ENCODE results near the gene F5.

The F5 gene

GRCh38 chr1:169493251-169493650, 93.0 kb downstream of the F5 start:
- Histone ChIP-seq H2BK15ac (replicated peaks; ENCODE audit: low read depth) (no peak overlapping the region), H3K4me2 (ENCODE audit: low read length) (no peak overlapping the region), H4K5ac (ENCODE audit: low read length) (no peak overlapping the region), H3K79me2 (ENCODE audit: control insufficient read depth, insufficient read depth, low read length) (no peaks in the 10 kb centered on the region), H3K56ac (ENCODE audit: low read length) (no peak overlapping the region), H3K4me1 (ENCODE audit: control insufficient read depth, low read depth, low read length) (no peaks in the 10 kb centered on the region), H3K27me3 (ENCODE audit: insufficient read depth, low read length, poor library complexity) (no peaks in the 10 kb centered on the region), H3K27ac (ENCODE audit: low read depth, low read length) (no peak overlapping the region), H3K4me3 (ENCODE audit: low read length) (no peak overlapping the region), H3K4ac (ENCODE audit: low read depth, low read length) (no peak overlapping the region), H2BK5ac (ENCODE audit: low read length) (no peak overlapping the region), H3K36me3 (ENCODE audit: control insufficient read depth, insufficient read depth, low read length) (no peaks in the 10 kb centered on the region), H3K23ac (ENCODE audit: low read length) (no peak overlapping the region), H2BK120ac (ENCODE audit: low read depth, low read length) (no peak overlapping the region), H3K18ac (ENCODE audit: low read length) (no peak overlapping the region), H2AK5ac (ENCODE audit: low read length) (no peak overlapping the region), H3K79me1 (ENCODE audit: low read length) (no peaks in the 10 kb centered on the region), H3K9ac (ENCODE audit: low read length) (no peak overlapping the region), H4K8ac (ENCODE audit: low read depth, low read length) (no peak overlapping the region)
- no CpG with 5 or more reads among the region's 1 CpG for WGBS (ENCODE audit: extremely low coverage, insufficient coverage, low lambda C conversion rate)
- DNase-seq: no peak

GRCh38 chr1:169491845-169492281, 94.4 kb downstream of the F5 start:
- no peak overlapping the region for H3K18ac ChIP-seq (ENCODE audit: low read length)
- H3K56ac ChIP-seq (ENCODE audit: low read length): no peak overlapping the region
- no peak overlapping the region for H2BK120ac ChIP-seq (ENCODE audit: low read depth, low read length)
- H3K23ac ChIP-seq (ENCODE audit: low read length): no peak overlapping the region
- no peak overlapping the region for H3K9ac ChIP-seq (ENCODE audit: low read length)
- H4K5ac ChIP-seq (ENCODE audit: low read length): no peak overlapping the region
- H3K27ac ChIP-seq (ENCODE audit: low read depth, low read length): no peak overlapping the region
- WGBS (ENCODE audit: extremely low coverage, insufficient coverage, low lambda C conversion rate): no CpG with 5 or more reads among the region's 3 CpGs
- no peak overlapping the region for H2AK5ac ChIP-seq (ENCODE audit: low read length)
- H3K4me2 ChIP-seq (ENCODE audit: low read length): no peak overlapping the region
- H4K8ac ChIP-seq (ENCODE audit: low read depth, low read length): no peak overlapping the region
- no peaks in the 10 kb centered on the region for H3K27me3 ChIP-seq (ENCODE audit: insufficient read depth, low read length, poor library complexity)
- no peaks in the 10 kb centered on the region for H3K36me3 ChIP-seq (ENCODE audit: control insufficient read depth, insufficient read depth, low read length)
- no peaks in the 10 kb centered on the region for H3K79me2 ChIP-seq (ENCODE audit: control insufficient read depth, insufficient read depth, low read length)
- no peak overlapping the region for H2BK5ac ChIP-seq (ENCODE audit: low read length)
- no peak for DNase-seq
- no peaks in the 10 kb centered on the region for H3K4me1 ChIP-seq (ENCODE audit: control insufficient read depth, low read depth, low read length)
- H3K79me1 ChIP-seq (ENCODE audit: low read length): no peaks in the 10 kb centered on the region
- no peak overlapping the region for H3K4ac ChIP-seq (ENCODE audit: low read depth, low read length)
- no peak overlapping the region for H2BK15ac ChIP-seq (replicated peaks; ENCODE audit: low read depth)
- no peak overlapping the region for H3K4me3 ChIP-seq (ENCODE audit: low read length)

- Histone ChIP-seq H3K56ac (ENCODE audit: low read length) (no peak overlapping the region), H2AK5ac (ENCODE audit: low read length) (no peak overlapping the region), H3K4ac (ENCODE audit: low read depth, low read length) (no peak overlapping the region), H3K36me3 (ENCODE audit: control insufficient read depth, insufficient read depth, low read length) (no peaks in the 10 kb centered on the region), H3K4me2 (ENCODE audit: low read length) (no peak overlapping the region), H3K27me3 (ENCODE audit: insufficient read depth, low read length, poor library complexity) (no peaks in the 10 kb centered on the region), H3K4me1 (ENCODE audit: control insufficient read depth, low read depth, low read length) (peaks cover 2% of the 10 kb centered on the region), H4K5ac (ENCODE audit: low read length) (no peak overlapping the region), H3K18ac (ENCODE audit: low read length) (no peak overlapping the region), H3K23ac (ENCODE audit: low read length) (no peak overlapping the region), H3K79me2 (ENCODE audit: control insufficient read depth, insufficient read depth, low read length) (peaks cover 15% of the 10 kb centered on the region), H3K4me3 (ENCODE audit: low read length) (no peak overlapping the region), H2BK120ac (ENCODE audit: low read depth, low read length) (no peak overlapping the region), H2BK5ac (ENCODE audit: low read length) (no peak overlapping the region), H3K27ac (ENCODE audit: low read depth, low read length) (no peak overlapping the region), H3K79me1 (ENCODE audit: low read length) (peaks cover 2% of the 10 kb centered on the region), H4K8ac (ENCODE audit: low read depth, low read length) (no peak overlapping the region), H2BK15ac (replicated peaks; ENCODE audit: low read depth) (no peak overlapping the region), H3K9ac (ENCODE audit: low read length) (no peak overlapping the region)
- peak; percentile 31 for DNase-seq
- no CpG with 5 or more reads among the region's 4 CpGs for WGBS (ENCODE audit: extremely low coverage, insufficient coverage, low lambda C conversion rate)
Observed at GRCh38 chr1:169488157-169488556, 98.1 kb downstream of the F5 start.

GRCh38 chr1:169487561-169487960, 98.7 kb downstream of the F5 start:
- Histone ChIP-seq H4K5ac (ENCODE audit: low read length) (no peak overlapping the region), H3K56ac (ENCODE audit: low read length) (no peak overlapping the region), H3K4me1 (ENCODE audit: control insufficient read depth, low read depth, low read length) (peaks cover 2% of the 10 kb centered on the region), H2BK120ac (ENCODE audit: low read depth, low read length) (no peak overlapping the region), H3K36me3 (ENCODE audit: control insufficient read depth, insufficient read depth, low read length) (no peaks in the 10 kb centered on the region), H3K18ac (ENCODE audit: low read length) (no peak overlapping the region), H4K8ac (ENCODE audit: low read depth, low read length) (no peak overlapping the region), H3K9ac (ENCODE audit: low read length) (no peak overlapping the region), H2BK5ac (ENCODE audit: low read length) (no peak overlapping the region), H3K27ac (ENCODE audit: low read depth, low read length) (no peak overlapping the region), H2AK5ac (ENCODE audit: low read length) (no peak overlapping the region), H3K23ac (ENCODE audit: low read length) (no peak overlapping the region), H3K4me2 (ENCODE audit: low read length) (no peak overlapping the region), H3K4ac (ENCODE audit: low read depth, low read length) (no peak overlapping the region), H3K27me3 (ENCODE audit: insufficient read depth, low read length, poor library complexity) (no peaks in the 10 kb centered on the region), H2BK15ac (replicated peaks; ENCODE audit: low read depth) (no peak overlapping the region), H3K79me1 (ENCODE audit: low read length) (peaks cover 2% of the 10 kb centered on the region), H3K79me2 (ENCODE audit: control insufficient read depth, insufficient read depth, low read length) (peaks cover 17% of the 10 kb centered on the region), H3K4me3 (ENCODE audit: low read length) (no peak overlapping the region)
- WGBS (ENCODE audit: extremely low coverage, insufficient coverage, low lambda C conversion rate): no CpG with 5 or more reads among the region's 16 CpGs
- DNase-seq: no peak

- Histone ChIP-seq H3K36me3 (ENCODE audit: control insufficient read depth, insufficient read depth, low read length) (no peaks in the 10 kb centered on the region), H3K4me1 (ENCODE audit: control insufficient read depth, low read depth, low read length) (peaks cover 2% of the 10 kb centered on the region), H2BK15ac (replicated peaks; ENCODE audit: low read depth) (no peak overlapping the region), H3K79me2 (ENCODE audit: control insufficient read depth, insufficient read depth, low read length) (peaks cover 20% of the 10 kb centered on the region), H2AK5ac (ENCODE audit: low read length) (no peak overlapping the region), H4K5ac (ENCODE audit: low read length) (no peak overlapping the region), H3K4ac (ENCODE audit: low read depth, low read length) (no peak overlapping the region), H3K27me3 (ENCODE audit: insufficient read depth, low read length, poor library complexity) (no peaks in the 10 kb centered on the region), H2BK5ac (ENCODE audit: low read length) (no peak overlapping the region), H3K56ac (ENCODE audit: low read length) (no peak overlapping the region), H3K23ac (ENCODE audit: low read length) (no peak overlapping the region), H3K4me2 (ENCODE audit: low read length) (no peak overlapping the region), H3K79me1 (ENCODE audit: low read length) (peaks cover 2% of the 10 kb centered on the region), H3K27ac (ENCODE audit: low read depth, low read length) (no peak overlapping the region), H3K9ac (ENCODE audit: low read length) (peak overlapping the region; percentile 82), H4K8ac (ENCODE audit: low read depth, low read length) (no peak overlapping the region), H3K18ac (ENCODE audit: low read length) (peak overlapping the region; percentile 68), H2BK120ac (ENCODE audit: low read depth, low read length) (no peak overlapping the region), H3K4me3 (ENCODE audit: low read length) (no peak overlapping the region)
- DNase-seq: no peak
- no CpG with 5 or more reads among the region's 5 CpGs for WGBS (ENCODE audit: extremely low coverage, insufficient coverage, low lambda C conversion rate)
Observed at GRCh38 chr1:169487133-169487532, 99.1 kb downstream of the F5 start.

- no CpG with 5 or more reads among the region's 14 CpGs for WGBS (ENCODE audit: extremely low coverage, insufficient coverage, low lambda C conversion rate)
- no peak overlapping the region for H2AK5ac ChIP-seq (ENCODE audit: low read length)
- peak overlapping the region; percentile 53 for H2BK5ac ChIP-seq (ENCODE audit: low read length)
- peak; percentile 29 for DNase-seq
- peaks cover 20% of the 10 kb centered on the region for H3K79me2 ChIP-seq (ENCODE audit: control insufficient read depth, insufficient read depth, low read length)
- no peaks in the 10 kb centered on the region for H3K36me3 ChIP-seq (ENCODE audit: control insufficient read depth, insufficient read depth, low read length)
- no peak overlapping the region for H4K5ac ChIP-seq (ENCODE audit: low read length)
- H4K8ac ChIP-seq (ENCODE audit: low read depth, low read length): no peak overlapping the region
- H3K56ac ChIP-seq (ENCODE audit: low read length): peak overlapping the region; percentile 94
- peak overlapping the region; percentile 73 for H3K4me2 ChIP-seq (ENCODE audit: low read length)
- peak overlapping the region; percentile 85 for H3K27ac ChIP-seq (ENCODE audit: low read depth, low read length)
- no peaks in the 10 kb centered on the region for H3K27me3 ChIP-seq (ENCODE audit: insufficient read depth, low read length, poor library complexity)
- H3K9ac ChIP-seq (ENCODE audit: low read length): peak overlapping the region; percentile 82
- H3K79me1 ChIP-seq (ENCODE audit: low read length): peaks cover 2% of the 10 kb centered on the region
- no peak overlapping the region for H3K4ac ChIP-seq (ENCODE audit: low read depth, low read length)
- H3K4me1 ChIP-seq (ENCODE audit: control insufficient read depth, low read depth, low read length): peaks cover 2% of the 10 kb centered on the region
- peak overlapping the region; percentile 68 for H3K18ac ChIP-seq (ENCODE audit: low read length)
- no peak overlapping the region for H3K23ac ChIP-seq (ENCODE audit: low read length)
- no peak overlapping the region for H2BK120ac ChIP-seq (ENCODE audit: low read depth, low read length)
- H2BK15ac ChIP-seq (replicated peaks; ENCODE audit: low read depth): no peak overlapping the region
- H3K4me3 ChIP-seq (ENCODE audit: low read length): peak overlapping the region; percentile 64
Observed at GRCh38 chr1:169486281-169487051, 99.8 kb downstream of the F5 start.
